Measurements from ENCODE around the gene VAV2. TPM values are rescaled to one million over a fixed set of nuclear protein-coding genes. Genes with fewer than 3 reads are reported as not detected.

Gene VAV2
- total RNA-seq, 1 donor from 2014 or later: 6.0 TPM

- peak; percentile 29 for DNase-seq
These were observed 178.2 kb downstream of the VAV2 start for GRCh38 chr9:133813749-133814585.

GRCh38 chr9:133812941-133813748 is 179.0 kb downstream of the VAV2 start:
- DNase-seq: no peak

GRCh38 chr9:133812077-133812868 is 179.9 kb downstream of the VAV2 start:
- no peak for DNase-seq

- no peak for DNase-seq
These were observed 180.7 kb downstream of the VAV2 start for GRCh38 chr9:133811471-133811870.

GRCh38 chr9:133810556-133811195 is 181.4 kb downstream of the VAV2 start:
- DNase-seq: no peak

GRCh38 chr9:133809335-133809734 is 182.8 kb downstream of the VAV2 start:
- no peak for DNase-seq

- DNase-seq: no peak
These were observed 184.3 kb downstream of the VAV2 start for GRCh38 chr9:133807818-133808217.

- no peak for DNase-seq
These were observed 185.1 kb downstream of the VAV2 start for GRCh38 chr9:133807037-133807436.

- no peak for DNase-seq
These were observed 185.5 kb downstream of the VAV2 start for GRCh38 chr9:133806623-133807010.

GRCh38 chr9:133805876-133806622 is 186.1 kb downstream of the VAV2 start:
- DNase-seq: no peak

- no peak for DNase-seq
These were observed 187.9 kb downstream of the VAV2 start for GRCh38 chr9:133804199-133804598.

GRCh38 chr9:133803745-133804144 is 188.4 kb downstream of the VAV2 start:
- DNase-seq: no peak

GRCh38 chr9:133803028-133803585 is 189.0 kb downstream of the VAV2 start:
- DNase-seq: no peak

GRCh38 chr9:133801739-133802138 is 190.4 kb downstream of the VAV2 start:
- DNase-seq: no peak

GRCh38 chr9:133800266-133800665 is 191.9 kb downstream of the VAV2 start:
- no peak for DNase-seq

GRCh38 chr9:133799716-133800115 is 192.4 kb downstream of the VAV2 start:
- DNase-seq: no peak

GRCh38 chr9:133799106-133799505 is 193.0 kb downstream of the VAV2 start:
- DNase-seq: no peak

GRCh38 chr9:133798160-133798559 is 194.0 kb downstream of the VAV2 start:
- no peak for DNase-seq

GRCh38 chr9:133797406-133798105 is 194.6 kb downstream of the VAV2 start:
- DNase-seq: no peak

- no peak for DNase-seq
These were observed 195.6 kb downstream of the VAV2 start for GRCh38 chr9:133796562-133796961.

Data from skin of body (tissue), 2 donors.